GM23338 (cell line): Measurements from ENCODE around the gene IGF2. TPM values are rescaled to one million over a fixed set of nuclear protein-coding genes. Genes with fewer than 3 reads are reported as not detected.

Source experiments
- ATAC-seq: fragments of 200-7000 bp; cut with Tn5 transposase; 3 replicates; pipeline ENCODE4 v1.9.1; 2020
- DNase-seq: peaks from one replicate; pipeline ENCODE4 v3.0.0-alpha.2; 2015; ENCODE audit warnings: low spot score
- H2AFZ ChIP-seq: fragments of 200-600 bp; sonication (generic); 2 replicates; pipeline ENCODE4 v1.8.0; 2016; ENCODE audit warnings: antibody characterized with exemption, mild to moderate bottlenecking, moderate library complexity
- H3F3A ChIP-seq: fragments of 200-600 bp; sonication (generic); replicated peaks from 2 replicates; pipeline ENCODE4 v1.8.0; 2017; ENCODE audit warnings: antibody characterized with exemption, mixed run types, low read depth
- H3K27ac ChIP-seq: fragments of 200-600 bp; sonication (generic); 2 replicates; pipeline ENCODE4 v1.6.1; 2016; ENCODE audit warnings: low read depth
- H3K27me3 ChIP-seq: fragments of 200-600 bp; sonication (generic); 2 replicates; pipeline ENCODE4 v1.8.0; 2016; ENCODE audit warnings: mild to moderate bottlenecking, mixed run types, moderate library complexity; ENCODE audit not compliant: insufficient read depth
- H3K36me3 ChIP-seq: fragments of 200-600 bp; sonication (generic); 2 replicates; pipeline ENCODE4 v1.8.0; 2016; ENCODE audit warnings: mild to moderate bottlenecking; ENCODE audit not compliant: insufficient read depth
- H3K4me1 ChIP-seq: fragments of 200-600 bp; sonication (generic); 2 replicates; pipeline ENCODE4 v1.8.0; 2016; ENCODE audit warnings: mild to moderate bottlenecking, moderate library complexity; ENCODE audit not compliant: insufficient read depth
- H3K4me2 ChIP-seq: fragments of 200-600 bp; sonication (generic); 2 replicates; pipeline ENCODE4 v1.7.1; 2017; ENCODE audit warnings: mixed run types
- H3K4me3 ChIP-seq: fragments of 200-600 bp; sonication (generic); 2 replicates; pipeline ENCODE4 v1.6.1; 2016; ENCODE audit warnings: mixed run types
- H3K79me2 ChIP-seq: fragments of 200-600 bp; sonication (generic); replicated peaks from 2 replicates; pipeline ENCODE4 v1.8.0; 2017; ENCODE audit warnings: mild to moderate bottlenecking; ENCODE audit not compliant: insufficient read depth
- H3K9me2 ChIP-seq: fragments of 200-600 bp; sonication (generic); 2 replicates; pipeline ENCODE4 v1.8.0; 2017; ENCODE audit not compliant: insufficient read depth
- H4K20me1 ChIP-seq: fragments of 200-600 bp; sonication (generic); replicated peaks from 2 replicates; pipeline ENCODE4 v1.8.0; 2017; ENCODE audit warnings: mild to moderate bottlenecking; ENCODE audit not compliant: insufficient read depth
- H3K27ac Mint-ChIP-seq: 2 replicates; pipeline ENCODE4 v1.8.0; 2020; ENCODE audit warnings: inconsistent platforms, mild to moderate bottlenecking, moderate library complexity, mixed read lengths
- H3K27me3 Mint-ChIP-seq: 3 replicates; pipeline ENCODE4 v1.8.0; 2022; ENCODE audit warnings: low read depth, mild to moderate bottlenecking, moderate library complexity, mixed read lengths, inconsistent platforms; ENCODE audit not compliant: insufficient read depth, poor library complexity
- H3K36me3 Mint-ChIP-seq: 3 replicates; pipeline ENCODE4 v1.8.0; 2021; ENCODE audit warnings: low read depth, mild to moderate bottlenecking, inconsistent platforms, moderate library complexity, mixed read lengths
- H3K4me1 Mint-ChIP-seq: 3 replicates; pipeline ENCODE4 v1.8.0; 2020; ENCODE audit warnings: mild to moderate bottlenecking, inconsistent platforms, mixed read lengths
- H3K4me3 Mint-ChIP-seq: 3 replicates; pipeline ENCODE4 v1.8.0; 2021; ENCODE audit warnings: moderate library complexity, mild to moderate bottlenecking, inconsistent platforms, mixed read lengths
- H3K9me3 Mint-ChIP-seq: 3 replicates; pipeline ENCODE4 v1.8.0; 2020; ENCODE audit warnings: moderate library complexity, mild to moderate bottlenecking, inconsistent platforms, mixed read lengths
- CTCF ChIP-seq, 2 experiments: fragments of 200-600 bp in 1 of 2; sonication (generic) in 1 of 2; conservative IDR thresholded peaks; 2 replicates each; pipeline versions ENCODE4 v1.5.1 to v1.6.1; 2016 to 2017; ENCODE audit warnings: antibody characterized with exemption in 2 of 2, low read depth in 2 of 2, mild to moderate bottlenecking in 2 of 2, moderate library complexity in 1 of 2
- EZH2 ChIP-seq: fragments of 200-600 bp; sonication (generic); IDR thresholded peaks from one replicate; pipeline ENCODE4 v1.8.0; 2017; ENCODE audit warnings: antibody characterized with exemption, mild to moderate bottlenecking, low read depth; ENCODE audit not compliant: unreplicated experiment
- EZH2phosphoT487 ChIP-seq: fragments of 200-600 bp; sonication (generic); IDR thresholded peaks from one replicate; pipeline ENCODE4 v1.8.1; 2018; ENCODE audit warnings: antibody characterized with exemption; ENCODE audit not compliant: unreplicated experiment
- JUNB ChIP-seq: IDR thresholded peaks from one replicate; pipeline ENCODE4 v1.6.1; 2016; ENCODE audit warnings: antibody characterized with exemption; ENCODE audit not compliant: unreplicated experiment
- NANOG ChIP-seq: IDR thresholded peaks from 2 replicates; pipeline ENCODE4 v1.6.1; 2016; ENCODE audit warnings: antibody characterized with exemption, borderline replicate concordance
- POLR2AphosphoS5 ChIP-seq: IDR thresholded peaks from 2 replicates; pipeline ENCODE4 v1.6.1; 2016; ENCODE audit warnings: antibody characterized with exemption, low read depth
- STAT1 ChIP-seq: IDR thresholded peaks from one replicate; pipeline ENCODE4 v1.6.1; 2016; ENCODE audit warnings: antibody characterized with exemption; ENCODE audit not compliant: unreplicated experiment
- ZNF114 ChIP-seq: fragments of 250-450 bp; sonication (Bioruptor Pico); IDR thresholded peaks from 2 replicates; pipeline ENCODE4 v1.5.0; 2020; ENCODE audit warnings: mild to moderate bottlenecking, moderate library complexity
- ZNF331 ChIP-seq: fragments of 250-450 bp; sonication (Bioruptor Pico); IDR thresholded peaks from 2 replicates; pipeline ENCODE4 v1.5.0; 2020; ENCODE audit warnings: low read depth, mild to moderate bottlenecking, moderate library complexity
- ZNF462 ChIP-seq: fragments of 250-450 bp; sonication (Bioruptor Pico); IDR thresholded peaks from 2 replicates; pipeline ENCODE4 v1.5.0; 2020; ENCODE audit warnings: mild to moderate bottlenecking, moderate library complexity
- polyA plus RNA-seq: library from polyadenylated mRNA; unstranded; fragments of >200 nt; fragmentation: Nextera tagmentation; extraction: Ambion mirVana; gene quantifications from 2 replicates; pipeline ENCODE4 v1.2.1, GENCODE V29; 2016
- total RNA-seq: library from RNA; depleted of rRNA; stranded (reverse); fragments of >200 nt; shearing (Covaris generic); gene quantifications from 2 replicates; pipeline ENCODE4 v1.2.3, GENCODE V29; 2014
- TF ChIP-seq, protein P1 (sequence below): IDR thresholded peaks from 2 replicates; pipeline ENCODE4 v1.6.1; 2016; ENCODE audit warnings: antibody characterized with exemption

IGF2 gene
- total and polyA plus RNA-seq, 2 experiments from 2014 or later, result 1.4 to 4.0 TPM

- TF ChIP-seq, protein P1, sequence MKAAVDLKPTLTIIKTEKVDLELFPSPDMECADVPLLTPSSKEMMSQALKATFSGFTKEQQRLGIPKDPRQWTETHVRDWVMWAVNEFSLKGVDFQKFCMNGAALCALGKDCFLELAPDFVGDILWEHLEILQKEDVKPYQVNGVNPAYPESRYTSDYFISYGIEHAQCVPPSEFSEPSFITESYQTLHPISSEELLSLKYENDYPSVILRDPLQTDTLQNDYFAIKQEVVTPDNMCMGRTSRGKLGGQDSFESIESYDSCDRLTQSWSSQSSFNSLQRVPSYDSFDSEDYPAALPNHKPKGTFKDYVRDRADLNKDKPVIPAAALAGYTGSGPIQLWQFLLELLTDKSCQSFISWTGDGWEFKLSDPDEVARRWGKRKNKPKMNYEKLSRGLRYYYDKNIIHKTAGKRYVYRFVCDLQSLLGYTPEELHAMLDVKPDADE, result no peak
- TF ChIP-seq CTCF (conservative IDR thresholded peaks at IDR 0.05; ENCODE audit: low read depth in 2 of 2) (no peak), EZH2phosphoT487 (no peak), STAT1 (no peak), ZNF114 (CRISPR knock-in tag) (no peak)
- DNase-seq (no peak), ATAC-seq (peak; percentile 31; the same call in 2 of the 3 replicates)
- Mint-ChIP-seq H3K36me3 (peaks cover 11% of the 10 kb centered on the region), H3K9me3 (peaks cover 22% of the 10 kb centered on the region), H3K4me3 (no peak overlapping the region), H3K27ac (no peak overlapping the region), H3K27me3 (peaks cover 12% of the 10 kb centered on the region), H3K4me1 (no peaks in the 10 kb centered on the region; the same call in 2 of the 3 replicates)
- no peaks in the 10 kb centered on the region for H3K9me2 ChIP-seq
- H3K27ac ChIP-seq, result no peak overlapping the region
- no peak overlapping the region for H2AFZ ChIP-seq
- H3K36me3 ChIP-seq, result no peaks in the 10 kb centered on the region
- H4K20me1 ChIP-seq, result no peaks in the 10 kb centered on the region
- H3F3A ChIP-seq, result no peaks in the 10 kb centered on the region
- H3K4me2 ChIP-seq, result no peak overlapping the region
- H3K4me1 ChIP-seq, result no peaks in the 10 kb centered on the region
- no peak overlapping the region for H3K4me3 ChIP-seq
- H3K79me2 ChIP-seq, result no peaks in the 10 kb centered on the region
- no peaks in the 10 kb centered on the region for H3K27me3 ChIP-seq
Measured at GRCh38 chr11:2114430-2115241, 24.6 kb downstream of the IGF2 start.

GRCh38 chr11:2113776-2114175 is 25.4 kb downstream of the IGF2 start:
- Histone ChIP-seq H3K4me3 (no peak overlapping the region), H3K4me2 (no peak overlapping the region), H3K27ac (no peak overlapping the region), H3K79me2 (no peaks in the 10 kb centered on the region), H3K9me2 (no peaks in the 10 kb centered on the region), H3K4me1 (no peaks in the 10 kb centered on the region), H3K27me3 (no peaks in the 10 kb centered on the region), H2AFZ (no peak overlapping the region), H4K20me1 (no peaks in the 10 kb centered on the region), H3F3A (no peaks in the 10 kb centered on the region), H3K36me3 (no peaks in the 10 kb centered on the region)
- Mint-ChIP-seq H3K27me3 (peaks cover 12% of the 10 kb centered on the region), H3K4me1 (no peaks in the 10 kb centered on the region; the same call in 2 of the 3 replicates), H3K27ac (no peak overlapping the region), H3K9me3 (peaks cover 22% of the 10 kb centered on the region), H3K4me3 (no peak overlapping the region), H3K36me3 (peaks cover 11% of the 10 kb centered on the region)
- no peak for TF ChIP-seq EZH2phosphoT487
- no peak for TF ChIP-seq POLR2AphosphoS5
- no peak for TF ChIP-seq EZH2
- TF ChIP-seq, protein P1, result no peak
- TF ChIP-seq ZNF462, result no peak
- no peak for TF ChIP-seq ZNF331 (CRISPR knock-in tag)
- TF ChIP-seq NANOG, result no peak
- TF ChIP-seq JUNB, result no peak
- no peak for DNase-seq
- ATAC-seq, result no peak
